Heart right ventricle (tissue), 16 donors: Measurements from ENCODE around the gene CCL2. TPM values are rescaled to one million over a fixed set of nuclear protein-coding genes. Genes with fewer than 3 reads are reported as not detected.

Experiments
- ATAC-seq, 8 donors: fragments of 200-7000 bp; cut with Tn5 transposase; one replicate each; pipeline ENCODE4 v1.9.1; 2020; ENCODE audit warnings: mild to moderate bottlenecking in 8 of 8, moderate library complexity in 8 of 8, moderate number of reproducible peaks in 1 of 8
- DNase-seq, 2 donors: peaks; one replicate each; pipeline ENCODE4 v3.0.0-alpha.2; 2020
- H3K27ac ChIP-seq, 10 donors: fragments of 200-600 bp; sonication (generic) in 2 of 10; one replicate each; pipeline versions ENCODE4 v1.5.0 to v1.8.0; 2020 to 2022; ENCODE audit warnings: mild to moderate bottlenecking in 3 of 10
- H3K27me3 ChIP-seq, 7 donors: fragments of 200-600 bp; one replicate each; pipeline ENCODE4 v1.8.0; 2021 to 2022; ENCODE audit warnings: mild to moderate bottlenecking in 2 of 7
- H3K36me3 ChIP-seq, 9 donors: fragments of 200-600 bp; sonication (generic) in 1 of 9; one replicate each; pipeline versions ENCODE4 v1.5.0 to v1.8.0; 2020 to 2022; ENCODE audit warnings: mild to moderate bottlenecking in 2 of 9
- H3K4me1 ChIP-seq, 9 donors: fragments of 200-600 bp; sonication (generic) in 1 of 9; one replicate each; pipeline versions ENCODE4 v1.5.0 to v1.8.0; 2020 to 2022; ENCODE audit warnings: mild to moderate bottlenecking in 4 of 9
- H3K4me3 ChIP-seq, 10 donors: fragments of 200-600 bp; sonication (generic) in 2 of 10; one replicate each; pipeline versions ENCODE4 v1.5.0 to v1.8.0; 2020 to 2022; ENCODE audit warnings: mild to moderate bottlenecking in 7 of 10, moderate library complexity in 2 of 10
- H3K9me3 ChIP-seq, 11 donors: fragments of 200-600 bp in 10 of 11; sonication (generic) in 2 of 11; one replicate each; pipeline versions ENCODE4 v1.5.0 to v1.8.0; 2013 to 2022; ENCODE audit warnings: mild to moderate bottlenecking in 2 of 11, control low read depth in 1 of 11, moderate library complexity in 1 of 11
- CTCF ChIP-seq, 9 donors: fragments of 200-600 bp; sonication (generic) in 2 of 9; IDR thresholded peaks; one replicate each; pipeline versions ENCODE4 v1.5.0 to v1.8.0; 2021 to 2022; ENCODE audit warnings: antibody characterized with exemption in 9 of 9, mild to moderate bottlenecking in 5 of 9, moderate library complexity in 1 of 9
- WGBS, 2 donors: extraction: QIAGEN DNeasy Blood & Tissue Kit; methylation state at CpG; one replicate each; pipeline ENCODE4 v1.1.7; 2013; ENCODE audit warnings: inconsistent platforms in 1 of 2; 5-methylcytosine and 5-hydroxymethylcytosine counted together
- intact Hi-C, 10 donors: fragments of 100-400 bp; cut with DNase I; formaldehyde crosslinking; loops; one replicate each; pipeline versions ENCODE4 v1.11.1 to v1.14.2; 2022
- polyA plus RNA-seq, 2 donors: library from polyadenylated mRNA; stranded (reverse); fragments of 200-250 nt; gene quantifications; one replicate each; pipeline ENCODE4 v1.2.3, GENCODE V29; 2013
- total RNA-seq, 10 donors: library from RNA; stranded (reverse); fragmentation: NEBNext Ultra II Directional in 3 of 10; extraction: Animal tissue kit (Norgen Biotek cat#: 25700) in 3 of 10; gene quantifications; one replicate each; pipeline versions ENCODE4 v1.2.1 to v1.2.4, GENCODE V29; 2021 to 2023
- donor health status: Arrhythmogenic right ventricular cardiomyopathy.
- donor health status: ischemic (EF 13 %, LVEDD 7.1; RV severe dilation, severe dysfunction).
- donor health status: healthy with polysubstance abuse.
- donor health status: DM: no; HTN: yes; CAD: no.
- donor health status: DM: no; HTN: no; CAD: no.
- donor health status: ischemic (EF 25% LVEDD 6.9; RV normal size, moderate dysfunction).
- donor health status: ischemic (EF 25% LVEDD 5.7; RV mildly dilated, moderate dysfunction).
- donor health status: healthy.
- donor health status: DM: yes; HTN: yes; CAD: no.
- donor health status: Ischemic cardiomyopathy.
- donor health status: ischemic (EF 35%, LVEDD 5.7; RV mildly dilated, moderate dysfunction).
- donor health status: nonischemic (EF 11% LVEDD 7.7; RV severe dilation, severe dysfunction).
- donor health status: DM: yes; HTN: yes; CAD: no.
- donor health status: PGD.
- donor health status: ischemic (EF 29% LVEDD 5.4; RV normal size, mild dysfunction).
- donor health status: nonischemic (EF 23%, LVEDD 6.1; RV moderate dilation, normal function).

CCL2 gene
- total and polyA plus RNA-seq, 12 donors = 2.9 to 264 (median 42.0) TPM

- ATAC-seq (no peak), DNase-seq (no peak)
- 2 to 38% methylated on average over 1 of the region's 1 CpG for WGBS, 2 donors
- intact Hi-C loops = no loop called here
- no peak for TF ChIP-seq CTCF (IDR thresholded peaks at IDR 0.05)
- Histone ChIP-seq H3K27me3 (peaks cover 0 to 8% (median 0%) of the 10 kb centered on the region in 7 donors), H3K4me3 (no peak overlapping the region), H3K9me3 (no peaks in the 10 kb centered on the region), H3K36me3 (no peaks in the 10 kb centered on the region), H3K27ac (no peak overlapping the region), H3K4me1 (peaks cover 0 to 9% (median 0%) of the 10 kb centered on the region in 9 donors)
Measured at GRCh38 chr17:34275881-34276280, 20.8 kb downstream of the CCL2 start.

GRCh38 chr17:34276826-34277225 lies 21.7 kb downstream of the CCL2 start:
- no peaks in the 10 kb centered on the region for H3K9me3 ChIP-seq
- no peaks in the 10 kb centered on the region for H3K36me3 ChIP-seq
- TF ChIP-seq CTCF (IDR thresholded peaks at IDR 0.05) = no peak
- intact Hi-C loops = no loop called here
- no peak overlapping the region for H3K4me3 ChIP-seq
- H3K27ac ChIP-seq = no peak overlapping the region
- peaks cover 0 to 6% (median 0%) of the 10 kb centered on the region in 7 donors for H3K27me3 ChIP-seq
- peaks cover 0 to 9% (median 0%) of the 10 kb centered on the region in 9 donors for H3K4me1 ChIP-seq
- ATAC-seq (no peak), DNase-seq (no peak)
- 58 to 64% methylated on average over 4 of the region's 4 CpGs for WGBS, 2 donors

GRCh38 chr17:34283571-34283970 lies 28.5 kb downstream of the CCL2 start:
- Histone ChIP-seq H3K9me3 (no peaks in the 10 kb centered on the region), H3K36me3 (no peaks in the 10 kb centered on the region), H3K27ac (peak overlapping the region in 2 of 10 donors; percentile 47 to 55), H3K4me3 (no peak overlapping the region), H3K27me3 (peaks cover 0 to 6% (median 0%) of the 10 kb centered on the region in 7 donors), H3K4me1 (peaks cover 0 to 22% (median 4%) of the 10 kb centered on the region in 9 donors)
- 69 to 72% methylated on average over 6 of the region's 6 CpGs for WGBS, 2 donors
- intact Hi-C loops = no loop called here
- ATAC-seq (peak in 4 of 8 donors; percentile 19 to 33 (median 28)), DNase-seq (no peak)
- TF ChIP-seq CTCF (IDR thresholded peaks at IDR 0.05) = no peak

GRCh38 chr17:34285286-34285792 lies 30.3 kb downstream of the CCL2 start, which contains the start of gene CCL11:
TSS of gene CCL11 (plus strand) at chr17:34285742. CDS start at chr17:34285809, 67 bp downstream.
- ATAC-seq (peak in 7 of 8 donors; percentile 64 to 82 (median 77)), DNase-seq (peak in 1 of 2 donors; percentile 43)
- intact Hi-C loops = no loop called here
- Histone ChIP-seq H3K4me3 (no peak within 1 kb of the TSS), H3K27me3 (no peaks in the 10 kb centered on the region), H3K36me3 (no peaks in the 10 kb centered on the region), H3K9me3 (no peaks in the 10 kb centered on the region), H3K27ac (peak within 1 kb of the TSS in 7 of 10 donors; percentile 15 to 58 (median 36)), H3K4me1 (peaks cover 0 to 22% (median 4%) of the 10 kb centered on the region in 9 donors)
- WGBS, 2 donors = 77 to 82% methylated on average over 4 of the region's 4 CpGs
- no peak for TF ChIP-seq CTCF (IDR thresholded peaks at IDR 0.05)
